ENCODE results near the gene SIK1. TPM values are rescaled to one million over a fixed set of nuclear protein-coding genes. Genes with fewer than 3 reads are reported as not detected.

The SIK1 gene
- polyA plus RNA-seq, 1 donor (not counting 4 experiments of a cell fraction or from before 2014, with no cell fraction given), result 49.6 TPM

- Histone ChIP-seq H3K9me3 (ENCODE audit: control insufficient read depth, low read depth, low read length) (no peaks in the 10 kb centered on the region), H3K36me3 (ENCODE audit: control insufficient read depth in 2 of 2, extremely low read depth in 1 of 2, insufficient read depth in 2 of 2, low read length in 2 of 2) (no peaks in the 10 kb centered on the region), H3K4me3 (ENCODE audit: control insufficient read depth in 2 of 3, extremely low read depth in 1 of 3, insufficient read depth in 2 of 3, low read depth in 1 of 3, low read length in 3 of 3) (no peak overlapping the region), H3K4me1 (ENCODE audit: control insufficient read depth, extremely low read depth, insufficient read depth, low read length) (peaks cover 37% of the 10 kb centered on the region), H4K20me1 (ENCODE audit: control insufficient read depth, extremely low read depth, insufficient read depth, low read length) (no peaks in the 10 kb centered on the region), H3K27me3 (ENCODE audit: control insufficient read depth, extremely low read depth, insufficient read depth, low read length) (no peaks in the 10 kb centered on the region), H3K27ac (ENCODE audit: control insufficient read depth, insufficient read depth, low read length) (peak overlapping the region; percentile 28), H3K9ac (ENCODE audit: control insufficient read depth, extremely low read depth, insufficient read depth, low read length) (peak overlapping the region; percentile 51), H3K4me2 (ENCODE audit: control insufficient read depth, extremely low read depth, insufficient read depth, low read depth, low read length) (peak overlapping the region; percentile 66), H2AFZ (ENCODE audit: control insufficient read depth, low read length) (no peak overlapping the region), H3K9me1 (ENCODE audit: control insufficient read depth, extremely low read depth, insufficient read depth, low read length) (no peaks in the 10 kb centered on the region), H3K79me2 (ENCODE audit: control insufficient read depth, insufficient read depth, low read length) (no peaks in the 10 kb centered on the region)
- DNase-seq (ENCODE audit: low read depth, low spot score), result no peak
- no peak for TF ChIP-seq EZH2 (IDR thresholded peaks at IDR 0.05; ENCODE audit: low read length)
- TF ChIP-seq, protein P1, sequence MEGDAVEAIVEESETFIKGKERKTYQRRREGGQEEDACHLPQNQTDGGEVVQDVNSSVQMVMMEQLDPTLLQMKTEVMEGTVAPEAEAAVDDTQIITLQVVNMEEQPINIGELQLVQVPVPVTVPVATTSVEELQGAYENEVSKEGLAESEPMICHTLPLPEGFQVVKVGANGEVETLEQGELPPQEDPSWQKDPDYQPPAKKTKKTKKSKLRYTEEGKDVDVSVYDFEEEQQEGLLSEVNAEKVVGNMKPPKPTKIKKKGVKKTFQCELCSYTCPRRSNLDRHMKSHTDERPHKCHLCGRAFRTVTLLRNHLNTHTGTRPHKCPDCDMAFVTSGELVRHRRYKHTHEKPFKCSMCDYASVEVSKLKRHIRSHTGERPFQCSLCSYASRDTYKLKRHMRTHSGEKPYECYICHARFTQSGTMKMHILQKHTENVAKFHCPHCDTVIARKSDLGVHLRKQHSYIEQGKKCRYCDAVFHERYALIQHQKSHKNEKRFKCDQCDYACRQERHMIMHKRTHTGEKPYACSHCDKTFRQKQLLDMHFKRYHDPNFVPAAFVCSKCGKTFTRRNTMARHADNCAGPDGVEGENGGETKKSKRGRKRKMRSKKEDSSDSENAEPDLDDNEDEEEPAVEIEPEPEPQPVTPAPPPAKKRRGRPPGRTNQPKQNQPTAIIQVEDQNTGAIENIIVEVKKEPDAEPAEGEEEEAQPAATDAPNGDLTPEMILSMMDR (optimal IDR thresholded peaks at IDR 0.05 in 1 of 3, IDR thresholded peaks at IDR 0.05 in 1 of 3, conservative IDR thresholded peaks at IDR 0.05 in 1 of 3; ENCODE audit: extremely low read depth in 1 of 3, insufficient read depth in 2 of 3, low read length in 3 of 3), result no peak
- dilution Hi-C loops (cut with MboI; ENCODE audit: extremely low pct_ligation_motif_present, low sequenced_read_pairs), result no loop called here
- peak; percentile 76 for FAIRE-seq
Observed at GRCh38 chr21:43370091-43370658, 56.8 kb downstream of the SIK1 start.

DNA sequence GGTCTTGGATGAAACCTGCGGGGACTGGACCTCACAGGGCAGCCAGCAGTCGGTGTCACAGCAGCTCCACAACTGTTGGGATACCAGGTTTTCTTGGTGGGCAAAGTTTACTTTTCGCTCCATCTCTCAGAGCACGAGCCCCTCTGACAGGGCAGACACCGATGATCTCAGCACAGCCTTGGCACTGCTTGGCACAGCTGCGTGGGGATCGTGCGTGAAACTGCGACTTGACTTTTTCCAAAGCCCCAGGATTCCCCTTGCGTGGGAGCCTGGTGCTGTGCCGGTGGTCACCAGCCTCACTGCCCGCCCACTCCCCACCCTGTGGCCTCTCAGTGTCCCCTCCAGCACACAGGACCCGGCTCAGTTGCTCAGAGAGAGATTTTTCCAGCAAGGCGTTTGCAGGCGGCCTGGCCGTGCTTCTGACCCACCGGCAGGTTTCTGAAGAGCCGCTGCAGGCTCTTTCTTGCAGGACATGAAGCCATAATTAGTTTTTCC is 57.3 kb downstream of the SIK1 start:
- Histone ChIP-seq H3K27ac (ENCODE audit: control insufficient read depth, insufficient read depth, low read length) (no peak overlapping the region), H3K4me1 (ENCODE audit: control insufficient read depth, extremely low read depth, insufficient read depth, low read length) (peaks cover 37% of the 10 kb centered on the region), H3K9me1 (ENCODE audit: control insufficient read depth, extremely low read depth, insufficient read depth, low read length) (no peaks in the 10 kb centered on the region), H3K4me3 (ENCODE audit: control insufficient read depth in 2 of 3, extremely low read depth in 1 of 3, insufficient read depth in 2 of 3, low read depth in 1 of 3, low read length in 3 of 3) (no peak overlapping the region), H2AFZ (ENCODE audit: control insufficient read depth, low read length) (no peak overlapping the region), H3K27me3 (ENCODE audit: control insufficient read depth, extremely low read depth, insufficient read depth, low read length) (no peaks in the 10 kb centered on the region), H4K20me1 (ENCODE audit: control insufficient read depth, extremely low read depth, insufficient read depth, low read length) (no peaks in the 10 kb centered on the region), H3K36me3 (ENCODE audit: control insufficient read depth in 2 of 2, extremely low read depth in 1 of 2, insufficient read depth in 2 of 2, low read length in 2 of 2) (no peaks in the 10 kb centered on the region), H3K79me2 (ENCODE audit: control insufficient read depth, insufficient read depth, low read length) (no peaks in the 10 kb centered on the region), H3K9me3 (ENCODE audit: control insufficient read depth, low read depth, low read length) (no peaks in the 10 kb centered on the region), H3K4me2 (ENCODE audit: control insufficient read depth, extremely low read depth, insufficient read depth, low read depth, low read length) (peak overlapping the region; percentile 66), H3K9ac (ENCODE audit: control insufficient read depth, extremely low read depth, insufficient read depth, low read length) (peak overlapping the region; percentile 51)
- no peak for FAIRE-seq
- TF ChIP-seq EZH2 (IDR thresholded peaks at IDR 0.05; ENCODE audit: low read length), result no peak
- TF ChIP-seq, protein P1 (optimal IDR thresholded peaks at IDR 0.05 in 1 of 3, IDR thresholded peaks at IDR 0.05 in 1 of 3, conservative IDR thresholded peaks at IDR 0.05 in 1 of 3; ENCODE audit: extremely low read depth in 1 of 3, insufficient read depth in 2 of 3, low read length in 3 of 3), result no peak
- dilution Hi-C loops (cut with MboI; ENCODE audit: extremely low pct_ligation_motif_present, low sequenced_read_pairs), result no loop called here
- DNase-seq (ENCODE audit: low read depth, low spot score), result no peak
